GM18867 (cell line): ENCODE measurements around the gene NTRK1.
"Not testable (repeated sequence)": the region's sequence is repeated elsewhere in the genome, so short reads cannot be mapped to it uniquely, and the experiment has no call there.

ENCODE experiments used
- ATAC-seq: cut with Tn5 transposase; IDR thresholded peaks from one replicate; pipeline ENCODE4 v1.9.1; 2021; ENCODE audit warnings: mild to moderate bottlenecking, moderate library complexity; ENCODE audit not compliant: unreplicated experiment

The NTRK1 gene

GRCh38 chr1:156911577-156912298 lies 51.1 kb downstream of the NTRK1 start:
- ATAC-seq: no peak

DNA sequence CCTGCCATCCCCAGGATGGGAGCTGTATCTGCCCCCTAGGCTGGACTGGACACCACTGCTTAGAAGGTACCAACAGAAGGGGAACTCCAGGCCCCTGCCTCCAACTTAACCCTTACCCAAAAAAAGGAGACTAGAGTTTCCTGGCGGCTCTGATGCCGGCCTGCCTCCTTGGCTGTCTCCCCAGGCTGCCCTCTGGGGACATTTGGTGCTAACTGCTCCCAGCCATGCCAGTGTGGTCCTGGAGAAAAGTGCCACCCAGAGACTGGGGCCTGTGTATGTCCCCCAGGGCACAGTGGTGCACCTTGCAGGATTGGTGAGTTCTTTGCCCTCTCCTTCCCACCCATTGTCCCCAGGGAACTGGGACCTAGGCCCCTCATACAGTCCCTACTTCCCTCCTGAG lies 51.6 kb downstream of the NTRK1 start:
- no peak for ATAC-seq

GRCh38 chr1:156912861-156913808 lies 52.5 kb downstream of the NTRK1 start:
- ATAC-seq: no peak

- ATAC-seq: no peak
Measured at GRCh38 chr1:156913809-156914387, 53.2 kb downstream of the NTRK1 start.

DNA sequence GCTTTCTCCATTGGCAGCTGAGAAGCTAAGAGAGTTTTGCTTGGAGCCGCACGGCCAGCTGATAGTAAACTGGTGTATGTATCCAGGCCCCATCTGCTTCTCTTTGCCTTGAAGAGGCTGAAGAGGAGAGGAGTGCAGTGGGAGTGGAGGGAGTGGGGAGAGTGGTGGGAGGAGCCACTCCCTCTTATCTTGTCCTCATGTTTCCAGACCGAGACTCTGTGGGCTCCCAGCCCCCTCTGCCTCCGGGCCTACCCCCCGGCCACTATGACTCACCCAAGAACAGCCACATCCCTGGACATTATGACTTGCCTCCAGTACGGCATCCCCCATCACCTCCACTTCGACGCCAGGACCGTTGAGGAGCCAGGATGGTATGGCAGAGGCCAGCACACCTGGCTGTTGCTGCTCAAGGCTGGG lies 53.8 kb downstream of the NTRK1 start:
- no peak for ATAC-seq

- ATAC-seq: no peak
Measured at GRCh38 chr1:156920233-156921052, 59.8 kb downstream of the NTRK1 start, which contains the start of gene LRRC71. TSS of gene LRRC71 (plus strand) at chr1:156920632. CDS start at chr1:156920804, 172 bp downstream.

DNA sequence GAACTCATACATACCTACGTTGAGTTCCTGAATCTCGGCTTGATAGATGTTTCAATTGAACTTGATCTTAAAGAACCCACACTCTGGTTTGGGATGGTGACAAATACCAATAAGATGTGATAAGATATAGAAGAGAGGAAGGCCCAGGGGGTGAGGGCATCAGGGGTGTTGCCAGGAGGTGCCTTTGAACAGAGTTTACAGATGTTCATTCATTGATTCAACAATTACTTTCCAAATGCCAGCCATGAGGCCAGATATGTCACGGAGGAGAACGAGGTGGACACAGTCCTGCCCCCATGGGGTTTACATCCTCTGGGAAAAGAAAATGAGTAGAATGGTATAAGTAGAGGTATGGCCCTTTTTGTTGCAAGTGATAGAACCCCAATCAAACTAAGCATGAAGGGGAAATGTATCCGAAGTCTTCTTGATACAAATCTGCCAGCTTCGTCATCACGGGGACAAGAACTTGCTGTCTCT lies 60.4 kb downstream of the NTRK1 start:
- no peak for ATAC-seq

DNA sequence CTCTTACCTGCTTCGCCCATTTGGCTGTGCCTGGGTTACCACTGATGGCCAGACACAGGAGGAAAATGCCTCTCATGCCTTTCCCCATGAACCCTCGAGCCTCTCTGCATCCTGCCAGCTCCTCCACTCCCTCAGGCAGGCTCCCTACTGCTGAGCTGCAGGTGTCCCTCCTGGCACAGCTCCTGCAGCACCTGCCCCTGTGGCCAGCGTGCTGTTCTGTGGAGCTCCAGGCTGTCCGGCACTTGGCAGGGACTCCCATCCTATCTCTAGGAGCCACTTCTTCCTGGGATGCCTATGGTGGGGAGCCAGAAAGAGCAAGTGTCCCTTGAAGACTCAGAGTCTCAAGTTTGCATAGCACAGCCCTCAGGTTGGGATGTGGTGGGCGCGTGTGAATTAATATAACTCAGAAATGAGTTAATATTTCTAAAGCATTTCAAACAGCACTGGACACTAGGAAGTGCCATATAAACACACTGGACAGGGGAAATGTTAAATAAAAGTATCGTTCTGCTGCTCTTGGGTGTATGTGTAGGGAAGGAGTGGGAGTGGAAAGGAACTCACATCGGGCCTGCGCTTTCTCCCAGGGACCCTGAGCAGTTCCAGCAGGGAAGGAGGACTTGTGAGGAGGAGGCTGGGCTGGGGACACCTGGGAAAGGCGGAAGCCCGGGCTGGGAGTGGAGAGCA lies 62.5 kb downstream of the NTRK1 start:
- no peak for ATAC-seq

GRCh38 chr1:156923670-156924477 lies 63.2 kb downstream of the NTRK1 start:
- no peak for ATAC-seq

- no peak for ATAC-seq
Measured at GRCh38 chr1:156924478-156925153, 64.0 kb downstream of the NTRK1 start.

DNA sequence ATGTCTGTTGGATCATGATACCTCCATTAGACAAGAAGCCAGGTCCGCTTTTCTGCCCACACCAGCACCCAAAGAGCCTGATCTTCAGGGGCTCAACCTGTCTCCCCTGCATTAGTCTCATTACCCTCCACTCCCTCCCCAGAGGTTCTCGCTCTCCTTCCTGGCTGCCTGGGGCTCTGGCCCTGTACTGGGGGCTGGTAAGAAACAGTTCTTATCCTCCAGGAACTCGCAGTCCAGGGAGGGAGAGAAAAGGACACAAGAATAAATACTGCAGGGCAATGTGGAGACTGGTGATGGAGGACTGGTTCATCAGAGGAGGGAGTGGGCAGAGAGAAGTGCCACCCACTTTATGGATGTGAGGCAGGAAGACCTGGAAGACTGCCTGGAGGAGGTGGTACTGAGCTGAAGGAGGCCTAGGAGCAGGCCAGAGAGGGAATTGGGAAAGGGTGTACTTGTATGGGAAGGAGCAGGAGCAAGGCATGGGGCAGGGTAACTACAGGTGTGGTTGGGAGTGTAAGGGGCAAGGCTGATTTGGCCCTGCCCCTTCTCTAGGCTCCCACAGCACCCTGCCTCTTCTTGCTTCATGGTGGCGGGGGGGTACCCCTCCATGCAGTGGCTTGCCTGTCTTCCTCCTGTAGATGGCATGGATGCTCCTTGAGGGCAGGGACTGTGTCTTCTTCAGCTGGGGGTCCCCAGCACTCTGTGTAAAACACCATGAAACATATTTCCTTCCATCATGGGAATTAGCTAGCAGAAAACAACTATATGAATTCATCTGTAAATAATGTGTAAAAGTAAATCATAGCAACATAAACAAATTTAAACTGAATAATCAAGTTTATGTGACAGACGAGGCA lies 64.7 kb downstream of the NTRK1 start:
- ATAC-seq: no peak

DNA sequence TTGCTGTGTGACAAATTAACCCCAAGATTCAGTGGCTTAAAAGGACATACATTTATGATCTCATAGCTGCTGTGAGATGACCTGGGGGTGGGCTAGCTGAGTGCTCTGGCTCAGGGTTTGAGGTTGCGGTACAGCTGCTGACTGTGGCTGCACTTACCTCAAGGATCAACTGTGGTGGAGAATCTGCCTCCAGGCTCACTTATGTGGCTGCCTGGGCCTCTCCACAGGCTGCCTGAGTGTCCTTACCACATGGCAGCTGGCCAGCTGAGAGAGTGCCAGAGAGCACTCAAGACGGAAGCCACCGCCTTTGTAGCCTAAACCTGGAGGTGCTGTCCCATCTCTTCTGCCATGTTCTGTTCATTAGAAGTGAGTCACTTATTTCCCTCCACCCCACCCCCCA lies 65.5 kb downstream of the NTRK1 start:
- ATAC-seq: no peak

- not testable (repeated sequence) for ATAC-seq
Measured at GRCh38 chr1:156926695-156927094, 66.0 kb downstream of the NTRK1 start.

- ATAC-seq: no peak
Measured at GRCh38 chr1:156927215-156928042, 66.8 kb downstream of the NTRK1 start.

GRCh38 chr1:156928043-156928602 lies 67.5 kb downstream of the NTRK1 start:
- no peak for ATAC-seq

DNA sequence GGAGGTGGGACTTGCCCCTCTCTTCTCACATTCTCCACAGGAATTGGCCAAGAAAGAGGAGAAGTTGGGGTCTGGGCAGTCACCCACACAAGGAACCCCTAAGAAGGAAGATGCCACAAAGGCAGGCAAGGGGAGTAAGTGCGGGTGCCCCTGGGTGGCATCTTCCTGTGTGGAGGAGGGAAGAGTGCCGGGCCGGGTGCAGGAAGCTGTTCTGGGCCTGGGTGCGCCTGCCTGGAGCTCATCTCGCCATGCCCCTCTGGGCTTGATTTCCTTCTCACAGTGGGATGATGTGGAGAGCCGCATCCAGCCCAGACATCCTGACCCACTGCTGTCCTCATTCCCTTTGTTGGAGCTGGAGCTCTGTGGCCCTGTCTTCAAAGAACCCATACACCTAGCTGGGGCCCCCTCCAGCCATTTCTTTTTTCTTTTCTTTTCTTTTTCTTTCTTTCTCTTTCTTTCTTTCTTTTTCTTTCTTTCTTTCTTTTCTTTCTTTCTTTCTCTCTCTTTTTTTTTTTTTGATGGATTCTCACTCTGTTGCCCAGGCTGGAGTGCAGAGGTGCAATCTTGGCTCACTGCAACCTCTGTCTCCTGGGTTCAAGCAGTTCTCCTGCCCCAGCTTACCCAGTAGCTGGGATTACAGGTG lies 69.1 kb downstream of the NTRK1 start:
- ATAC-seq: no peak
